Fibroblast of pulmonary artery (primary cell): Measurements from ENCODE around the gene TCP11.

Experiments
- DNase-seq: peaks from one replicate; pipeline ENCODE4 v3.0.0-alpha.2; 2010; ENCODE audit warnings: low read depth
- H3K4me3 ChIP-seq: replicated peaks from 2 replicates; pipeline ENCODE4 v1.5.1; 2011; ENCODE audit warnings: low read depth, mild to moderate bottlenecking, control low read depth, low read length, moderate library complexity
- TF ChIP-seq, protein P1 (sequence below): IDR thresholded peaks from 2 replicates; pipeline ENCODE4 v1.5.1; 2011; ENCODE audit warnings: mild to moderate bottlenecking, control low read depth, low read length, inconsistent platforms; ENCODE audit errors: missing control alignments

Gene TCP11

DNA sequence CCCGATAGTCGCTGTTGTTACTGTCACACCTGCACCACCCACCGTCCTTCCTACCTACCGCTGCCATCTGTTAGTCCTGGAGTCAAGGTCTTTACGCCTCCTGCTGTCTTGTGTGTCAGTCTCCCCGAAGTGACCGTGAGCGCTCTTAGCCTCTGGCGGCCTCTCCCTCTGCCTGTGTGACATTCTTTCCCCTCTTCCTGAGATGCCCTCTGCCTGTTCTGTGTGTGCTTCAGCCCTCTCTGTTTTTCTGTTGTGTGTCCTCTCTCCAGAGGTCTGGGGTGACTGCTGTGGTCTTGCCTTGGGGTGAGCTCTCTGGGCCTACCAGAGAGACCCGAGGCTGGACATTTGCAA, 54.9 kb downstream of the TCP11 start:
- no peak for DNase-seq
- H3K4me3 ChIP-seq, result no peak overlapping the region
- TF ChIP-seq, protein P1, sequence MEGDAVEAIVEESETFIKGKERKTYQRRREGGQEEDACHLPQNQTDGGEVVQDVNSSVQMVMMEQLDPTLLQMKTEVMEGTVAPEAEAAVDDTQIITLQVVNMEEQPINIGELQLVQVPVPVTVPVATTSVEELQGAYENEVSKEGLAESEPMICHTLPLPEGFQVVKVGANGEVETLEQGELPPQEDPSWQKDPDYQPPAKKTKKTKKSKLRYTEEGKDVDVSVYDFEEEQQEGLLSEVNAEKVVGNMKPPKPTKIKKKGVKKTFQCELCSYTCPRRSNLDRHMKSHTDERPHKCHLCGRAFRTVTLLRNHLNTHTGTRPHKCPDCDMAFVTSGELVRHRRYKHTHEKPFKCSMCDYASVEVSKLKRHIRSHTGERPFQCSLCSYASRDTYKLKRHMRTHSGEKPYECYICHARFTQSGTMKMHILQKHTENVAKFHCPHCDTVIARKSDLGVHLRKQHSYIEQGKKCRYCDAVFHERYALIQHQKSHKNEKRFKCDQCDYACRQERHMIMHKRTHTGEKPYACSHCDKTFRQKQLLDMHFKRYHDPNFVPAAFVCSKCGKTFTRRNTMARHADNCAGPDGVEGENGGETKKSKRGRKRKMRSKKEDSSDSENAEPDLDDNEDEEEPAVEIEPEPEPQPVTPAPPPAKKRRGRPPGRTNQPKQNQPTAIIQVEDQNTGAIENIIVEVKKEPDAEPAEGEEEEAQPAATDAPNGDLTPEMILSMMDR, result no peak

- TF ChIP-seq, protein P1, result no peak
- no peak overlapping the region for H3K4me3 ChIP-seq
- DNase-seq, result no peak
Measured at GRCh38 chr6:35085359-35086281, 55.5 kb downstream of the TCP11 start.

DNA sequence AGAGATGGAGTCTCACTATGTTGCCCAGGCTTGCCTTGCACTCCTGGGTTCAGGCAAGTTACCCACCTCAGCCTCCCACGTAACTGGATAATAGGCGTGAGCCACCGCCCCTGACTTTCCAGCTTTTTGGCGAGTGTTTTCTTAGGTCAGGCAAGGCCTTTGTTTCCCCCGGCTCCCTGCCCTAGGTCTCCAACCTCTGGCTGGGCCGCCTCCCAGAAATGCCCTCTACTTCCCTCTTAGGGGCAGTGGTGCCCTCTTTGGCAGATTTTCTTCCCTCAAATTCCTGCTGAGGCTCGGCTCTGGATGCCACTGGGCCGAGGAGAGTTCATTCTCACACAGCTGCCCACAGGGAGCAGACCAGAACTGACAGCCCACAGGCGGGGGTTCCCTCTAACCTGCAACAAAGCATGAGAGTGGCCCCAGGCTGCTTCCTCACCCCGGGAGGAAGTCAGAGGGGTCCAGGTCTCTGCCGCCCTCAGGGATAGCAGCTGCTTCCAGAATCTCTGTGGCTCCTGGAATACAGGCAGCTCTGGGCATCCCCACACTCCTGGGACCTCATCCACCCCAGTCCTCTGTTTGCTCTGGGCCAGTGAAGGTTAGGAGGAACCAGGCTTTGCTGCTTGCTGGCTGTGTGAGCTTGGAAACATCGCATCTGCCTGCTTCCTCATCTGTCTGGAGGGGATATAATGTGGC, 56.5 kb downstream of the TCP11 start:
- H3K4me3 ChIP-seq, result no peak overlapping the region
- no peak for DNase-seq
- TF ChIP-seq, protein P1, result no peak

DNA sequence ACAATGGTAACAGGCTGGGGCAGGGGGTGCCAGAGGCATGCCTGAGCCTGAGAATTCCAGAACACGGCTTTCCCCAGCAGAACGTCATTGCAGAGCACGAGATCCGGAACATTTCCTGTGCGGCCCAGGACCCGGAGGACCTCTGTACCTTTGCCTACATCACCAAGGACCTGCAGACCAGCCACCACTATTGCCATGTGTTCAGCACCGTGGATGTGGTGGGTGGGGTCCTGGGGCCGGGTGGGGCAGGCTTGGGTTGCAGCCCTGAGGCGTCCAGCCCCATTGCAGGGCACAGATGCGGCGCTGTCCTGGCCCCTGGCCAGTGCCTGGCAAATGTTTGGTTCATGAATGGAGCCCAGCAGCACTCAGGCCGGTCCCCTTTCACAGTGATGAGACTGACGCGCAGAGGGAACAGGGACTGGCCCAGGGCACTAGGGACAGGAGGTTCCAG, 57.1 kb downstream of the TCP11 start:
- no peak overlapping the region for H3K4me3 ChIP-seq
- DNase-seq, result no peak
- TF ChIP-seq, protein P1, result no peak

- TF ChIP-seq, protein P1, result no peak
- no peak overlapping the region for H3K4me3 ChIP-seq
- no peak for DNase-seq
Measured at GRCh38 chr6:35083507-35083906, 57.6 kb downstream of the TCP11 start.

- no peak for DNase-seq
- TF ChIP-seq, protein P1, result no peak
- no peak overlapping the region for H3K4me3 ChIP-seq
Measured at GRCh38 chr6:35082733-35083403, 58.3 kb downstream of the TCP11 start.
